SU-DHL-6 (cell line): ENCODE results near the gene LRP2.

Source experiments
- H2AFZ ChIP-seq: fragments of 200-600 bp; sonication (generic); 2 replicates; pipeline ENCODE4 v1.6.1; 2014; ENCODE audit warnings: low read depth, mild to moderate bottlenecking, moderate library complexity, mixed read lengths, antibody characterized with exemption, low read length; ENCODE audit not compliant: severe bottlenecking
- H3F3A ChIP-seq: fragments of 200-600 bp; shearing (Covaris generic); 2 replicates; pipeline ENCODE4 v1.6.0; 2016; ENCODE audit warnings: antibody characterized with exemption, mild to moderate bottlenecking; ENCODE audit not compliant: insufficient read depth
- H3K27ac ChIP-seq: fragments of 200-600 bp; sonication (generic); 2 replicates; pipeline ENCODE4 v1.5.1; 2016; ENCODE audit warnings: low read depth, mild to moderate bottlenecking, low read length, moderate library complexity, mixed read lengths
- H3K27me3 ChIP-seq: fragments of 200-600 bp; sonication (generic), shearing (Covaris generic); 2 replicates; pipeline ENCODE4 v1.6.0; 2014; ENCODE audit warnings: mild to moderate bottlenecking, low read length
- H3K36me3 ChIP-seq: fragments of 200-600 bp; sonication (generic); 2 replicates; pipeline ENCODE4 v1.6.1; 2014; ENCODE audit warnings: mild to moderate bottlenecking, low read length, mixed read lengths
- H3K4me2 ChIP-seq: fragments of 300-600, 200-600 bp; shearing (Covaris generic), sonication (generic); 2 replicates; pipeline ENCODE4 v1.6.0; 2014; ENCODE audit warnings: low read length, low read depth, mild to moderate bottlenecking; ENCODE audit not compliant: poor library complexity, severe bottlenecking
- H3K4me3 ChIP-seq: fragments of 200-600 bp; sonication (generic); 2 replicates; pipeline ENCODE4 v1.5.1; 2014; ENCODE audit warnings: antibody characterized with exemption, low read length, mild to moderate bottlenecking, mixed read lengths; ENCODE audit not compliant: insufficient read depth, poor library complexity, severe bottlenecking
- H3K79me2 ChIP-seq: fragments of 200-600 bp; sonication (generic); 2 replicates; pipeline ENCODE4 v1.6.1; 2014; ENCODE audit warnings: mild to moderate bottlenecking, low read length, moderate library complexity; ENCODE audit not compliant: insufficient read depth
- H3K9ac ChIP-seq: fragments of 200-600 bp; sonication (generic); 2 replicates; pipeline ENCODE4 v1.7.0; 2014; ENCODE audit warnings: mild to moderate bottlenecking, low read length
- H3K9me2 ChIP-seq: fragments of 200-600 bp; sonication (generic); replicated peaks from 2 replicates; pipeline ENCODE4 v1.6.1; 2014; ENCODE audit warnings: low read length; ENCODE audit not compliant: insufficient read depth
- H3K9me3 ChIP-seq: fragments of 200-600 bp; sonication (generic); 2 replicates; pipeline ENCODE4 v1.6.1; 2014; ENCODE audit warnings: low read length, mixed read lengths; ENCODE audit not compliant: insufficient read depth
- H4K20me1 ChIP-seq: fragments of 200-600 bp; sonication (generic); 2 replicates; pipeline ENCODE4 v1.6.1; 2014; ENCODE audit warnings: low read depth, mild to moderate bottlenecking, antibody characterized with exemption, low read length, moderate library complexity, mixed read lengths
- EZH2phosphoT487 ChIP-seq: fragments of 200-600 bp; sonication (generic), shearing (Covaris generic); conservative IDR thresholded peaks from 2 replicates; pipeline ENCODE4 v1.6.1; 2018; ENCODE audit warnings: mild to moderate bottlenecking, antibody characterized with exemption, low read length, moderate library complexity, mixed read lengths
- TF ChIP-seq, protein P1 (sequence below): fragments of 200-600 bp; sonication (generic); IDR thresholded peaks from one replicate; pipeline ENCODE4 v1.5.1; 2017; ENCODE audit warnings: antibody characterized with exemption, mild to moderate bottlenecking, low read length, moderate library complexity; ENCODE audit not compliant: insufficient read depth, poor library complexity, severe bottlenecking

Gene LRP2

DNA sequence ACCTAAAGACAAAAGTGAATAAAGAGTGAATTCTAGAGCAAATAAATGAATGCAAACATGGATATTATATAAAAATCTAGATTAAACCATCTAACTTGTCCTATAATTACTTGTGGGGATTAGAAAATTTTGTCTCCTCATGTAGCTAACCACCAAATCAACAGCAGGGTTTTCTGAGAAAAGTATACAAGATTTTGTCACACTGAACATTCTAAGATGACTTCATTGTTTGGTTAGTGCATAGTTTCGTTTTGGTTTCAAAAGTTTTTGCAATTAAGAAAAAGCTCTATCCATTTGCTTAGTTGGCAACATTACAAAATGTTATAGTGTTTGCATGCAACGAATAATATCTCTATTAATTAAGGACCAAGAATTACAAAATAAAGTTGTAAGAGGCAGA, 125.0 kb downstream of the LRP2 start:
- no peaks in the 10 kb centered on the region for H4K20me1 ChIP-seq
- no peak for TF ChIP-seq EZH2phosphoT487
- TF ChIP-seq, protein P1, sequence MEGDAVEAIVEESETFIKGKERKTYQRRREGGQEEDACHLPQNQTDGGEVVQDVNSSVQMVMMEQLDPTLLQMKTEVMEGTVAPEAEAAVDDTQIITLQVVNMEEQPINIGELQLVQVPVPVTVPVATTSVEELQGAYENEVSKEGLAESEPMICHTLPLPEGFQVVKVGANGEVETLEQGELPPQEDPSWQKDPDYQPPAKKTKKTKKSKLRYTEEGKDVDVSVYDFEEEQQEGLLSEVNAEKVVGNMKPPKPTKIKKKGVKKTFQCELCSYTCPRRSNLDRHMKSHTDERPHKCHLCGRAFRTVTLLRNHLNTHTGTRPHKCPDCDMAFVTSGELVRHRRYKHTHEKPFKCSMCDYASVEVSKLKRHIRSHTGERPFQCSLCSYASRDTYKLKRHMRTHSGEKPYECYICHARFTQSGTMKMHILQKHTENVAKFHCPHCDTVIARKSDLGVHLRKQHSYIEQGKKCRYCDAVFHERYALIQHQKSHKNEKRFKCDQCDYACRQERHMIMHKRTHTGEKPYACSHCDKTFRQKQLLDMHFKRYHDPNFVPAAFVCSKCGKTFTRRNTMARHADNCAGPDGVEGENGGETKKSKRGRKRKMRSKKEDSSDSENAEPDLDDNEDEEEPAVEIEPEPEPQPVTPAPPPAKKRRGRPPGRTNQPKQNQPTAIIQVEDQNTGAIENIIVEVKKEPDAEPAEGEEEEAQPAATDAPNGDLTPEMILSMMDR, result no peak
- H3K27me3 ChIP-seq, result no peaks in the 10 kb centered on the region

DNA sequence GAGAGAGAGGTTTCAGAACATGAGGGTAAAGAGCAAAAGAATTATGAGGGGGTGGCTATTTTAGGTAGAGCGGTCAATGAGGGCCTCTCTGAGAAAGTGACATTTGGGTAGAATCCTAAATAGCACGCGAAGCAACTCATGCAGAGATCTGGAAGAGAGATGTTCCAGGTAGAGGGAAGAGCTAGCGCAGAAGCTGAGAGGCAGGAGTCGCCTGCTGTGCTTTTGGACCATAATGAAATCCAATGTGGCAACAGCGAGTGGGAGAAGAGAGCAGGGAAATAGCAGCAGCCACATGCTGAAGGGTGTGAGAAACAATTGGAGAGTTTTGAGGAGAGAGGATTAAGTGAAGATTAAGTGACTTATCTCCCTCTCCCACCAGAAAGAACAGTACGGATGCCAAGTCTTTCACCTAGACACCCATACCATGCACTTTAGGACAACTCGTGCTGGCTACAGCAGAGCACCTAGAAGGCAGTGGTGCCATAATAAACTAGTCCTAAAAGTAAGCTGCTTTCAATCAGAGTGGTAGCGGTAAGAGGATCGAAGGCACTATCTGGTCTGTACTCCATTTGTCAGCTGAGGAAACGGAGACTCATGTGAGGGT, 129.7 kb downstream of the LRP2 start:
- TF ChIP-seq, protein P1, result no peak
- Histone ChIP-seq H3K4me3 (no peak overlapping the region), H2AFZ (no peak overlapping the region), H3K79me2 (no peaks in the 10 kb centered on the region), H4K20me1 (no peaks in the 10 kb centered on the region), H3K27ac (no peak overlapping the region), H3K9ac (no peak overlapping the region), H3K27me3 (no peaks in the 10 kb centered on the region), H3K9me2 (no peaks in the 10 kb centered on the region), H3K36me3 (no peaks in the 10 kb centered on the region), H3F3A (no peaks in the 10 kb centered on the region), H3K9me3 (no peaks in the 10 kb centered on the region), H3K4me2 (no peak overlapping the region)

More for the DNA sequence above, 125.0 kb downstream of the LRP2 start:
- Histone ChIP-seq H2AFZ (no peak overlapping the region), H3K4me3 (no peak overlapping the region), H3F3A (no peaks in the 10 kb centered on the region), H3K27ac (no peak overlapping the region), H3K36me3 (no peaks in the 10 kb centered on the region), H3K79me2 (no peaks in the 10 kb centered on the region), H3K9ac (no peak overlapping the region), H3K4me2 (no peak overlapping the region), H3K9me3 (no peaks in the 10 kb centered on the region), H3K9me2 (no peaks in the 10 kb centered on the region)

DNA sequence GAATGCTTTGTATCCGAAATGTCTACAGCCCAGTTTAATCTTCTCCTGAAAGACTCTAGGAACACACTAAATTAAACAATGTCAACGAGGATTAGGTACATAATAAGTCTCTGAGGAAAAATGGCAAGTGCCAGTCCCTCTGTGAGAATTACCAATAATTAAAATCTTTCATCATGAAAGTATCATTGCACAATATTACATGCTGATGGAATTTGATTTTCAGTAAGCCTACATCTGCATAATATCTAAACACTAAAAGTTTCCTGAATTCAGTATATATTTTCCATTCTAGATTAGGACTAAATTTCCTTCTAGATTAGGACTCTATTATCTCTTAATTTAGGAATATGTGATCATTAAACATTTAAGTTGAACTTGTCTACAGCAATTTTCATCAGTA, 132.1 kb downstream of the LRP2 start:
- Histone ChIP-seq H4K20me1 (no peaks in the 10 kb centered on the region), H3K27me3 (no peaks in the 10 kb centered on the region), H3K36me3 (no peaks in the 10 kb centered on the region), H3K79me2 (no peaks in the 10 kb centered on the region), H2AFZ (no peak overlapping the region), H3F3A (no peaks in the 10 kb centered on the region), H3K4me3 (no peak overlapping the region), H3K27ac (no peak overlapping the region), H3K9ac (no peak overlapping the region), H3K4me2 (no peak overlapping the region), H3K9me3 (no peaks in the 10 kb centered on the region), H3K9me2 (no peaks in the 10 kb centered on the region)
- TF ChIP-seq, protein P1, result no peak
- no peak for TF ChIP-seq EZH2phosphoT487
